HG03280 (cell line): ENCODE measurements around the gene BARHL1.
"Not testable (repeated sequence)": the region's sequence is repeated elsewhere in the genome, so short reads cannot be mapped to it uniquely, and the experiment has no call there.

Experiments used
- ATAC-seq: cut with Tn5 transposase; IDR thresholded peaks from one replicate; pipeline ENCODE4 v1.9.1; 2021; ENCODE audit warnings: mild to moderate bottlenecking, moderate library complexity; ENCODE audit not compliant: unreplicated experiment

The BARHL1 gene

GRCh38 chr9:132556235-132556634 lies 26.2 kb upstream of the BARHL1 start:
- ATAC-seq = no peak

- no peak for ATAC-seq
These were observed 25.7 kb upstream of the BARHL1 start for GRCh38 chr9:132556714-132557113.

- no peak for ATAC-seq
These were observed 25.2 kb upstream of the BARHL1 start for GRCh38 chr9:132557159-132557558.

- ATAC-seq = no peak
These were observed 22.7 kb upstream of the BARHL1 start for GRCh38 chr9:132559711-132560110.

GRCh38 chr9:132560616-132561202 lies 21.7 kb upstream of the BARHL1 start:
- no peak for ATAC-seq

- ATAC-seq = no peak
These were observed 20.2 kb upstream of the BARHL1 start for GRCh38 chr9:132562306-132562573.

- no peak for ATAC-seq
These were observed 17.9 kb upstream of the BARHL1 start for GRCh38 chr9:132564526-132564925.

GRCh38 chr9:132568787-132569186 lies 13.6 kb upstream of the BARHL1 start:
- ATAC-seq = not testable (repeated sequence)

- no peak for ATAC-seq
These were observed 10.4 kb upstream of the BARHL1 start for GRCh38 chr9:132571806-132572600.

GRCh38 chr9:132572921-132573320 lies 9.5 kb upstream of the BARHL1 start:
- no peak for ATAC-seq

GRCh38 chr9:132575005-132575609 lies 7.3 kb upstream of the BARHL1 start:
- ATAC-seq = no peak

- ATAC-seq = no peak
These were observed 6.6 kb upstream of the BARHL1 start for GRCh38 chr9:132575811-132576210.

- no peak for ATAC-seq
These were observed 5.3 kb upstream of the BARHL1 start for GRCh38 chr9:132577119-132577518.

- ATAC-seq = no peak
These were observed 4.0 kb upstream of the BARHL1 start for GRCh38 chr9:132578367-132578932.

GRCh38 chr9:132579427-132579798 lies 3.0 kb upstream of the BARHL1 start:
- no peak for ATAC-seq

GRCh38 chr9:132582786-132583583 lies 579 bp downstream of the BARHL1 start:
- ATAC-seq = no peak

GRCh38 chr9:132583584-132584304 lies 1.3 kb downstream of the BARHL1 start:
- no peak for ATAC-seq

- ATAC-seq = no peak
These were observed 2.5 kb downstream of the BARHL1 start for GRCh38 chr9:132584601-132585560.

GRCh38 chr9:132585954-132586829 lies 3.8 kb downstream of the BARHL1 start:
- no peak for ATAC-seq
